GM12874 (cell line): ENCODE results near the gene PTTG1.

Source experiments
- TF ChIP-seq, protein P1 (sequence below): IDR thresholded peaks from 2 replicates; pipeline ENCODE4 v1.5.1; 2011; ENCODE audit warnings: low read depth, mild to moderate bottlenecking, control low read depth, low read length, moderate library complexity; ENCODE audit not compliant: insufficient read depth

Gene PTTG1

DNA sequence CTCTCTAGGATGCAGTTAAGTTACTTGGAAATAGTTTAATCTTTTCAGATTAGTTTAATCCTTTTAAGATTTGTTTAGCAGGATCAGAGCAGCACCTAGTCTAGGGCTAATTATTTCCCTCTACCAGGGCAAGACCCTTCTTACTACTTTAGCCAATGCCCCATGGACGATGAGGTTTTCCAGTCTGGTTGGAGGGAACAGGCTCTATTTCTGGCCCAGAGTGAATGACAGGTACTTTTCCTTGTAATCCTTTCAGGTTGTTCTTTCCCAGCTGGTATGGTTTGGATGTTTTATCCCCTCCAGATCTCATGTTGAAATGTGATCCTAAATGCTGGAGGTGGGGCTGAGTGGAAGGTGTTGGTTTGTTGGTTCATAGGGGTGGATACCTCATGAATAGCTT is 27.2 kb downstream of the PTTG1 start:
- TF ChIP-seq, protein P1, sequence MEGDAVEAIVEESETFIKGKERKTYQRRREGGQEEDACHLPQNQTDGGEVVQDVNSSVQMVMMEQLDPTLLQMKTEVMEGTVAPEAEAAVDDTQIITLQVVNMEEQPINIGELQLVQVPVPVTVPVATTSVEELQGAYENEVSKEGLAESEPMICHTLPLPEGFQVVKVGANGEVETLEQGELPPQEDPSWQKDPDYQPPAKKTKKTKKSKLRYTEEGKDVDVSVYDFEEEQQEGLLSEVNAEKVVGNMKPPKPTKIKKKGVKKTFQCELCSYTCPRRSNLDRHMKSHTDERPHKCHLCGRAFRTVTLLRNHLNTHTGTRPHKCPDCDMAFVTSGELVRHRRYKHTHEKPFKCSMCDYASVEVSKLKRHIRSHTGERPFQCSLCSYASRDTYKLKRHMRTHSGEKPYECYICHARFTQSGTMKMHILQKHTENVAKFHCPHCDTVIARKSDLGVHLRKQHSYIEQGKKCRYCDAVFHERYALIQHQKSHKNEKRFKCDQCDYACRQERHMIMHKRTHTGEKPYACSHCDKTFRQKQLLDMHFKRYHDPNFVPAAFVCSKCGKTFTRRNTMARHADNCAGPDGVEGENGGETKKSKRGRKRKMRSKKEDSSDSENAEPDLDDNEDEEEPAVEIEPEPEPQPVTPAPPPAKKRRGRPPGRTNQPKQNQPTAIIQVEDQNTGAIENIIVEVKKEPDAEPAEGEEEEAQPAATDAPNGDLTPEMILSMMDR, result no peak

DNA sequence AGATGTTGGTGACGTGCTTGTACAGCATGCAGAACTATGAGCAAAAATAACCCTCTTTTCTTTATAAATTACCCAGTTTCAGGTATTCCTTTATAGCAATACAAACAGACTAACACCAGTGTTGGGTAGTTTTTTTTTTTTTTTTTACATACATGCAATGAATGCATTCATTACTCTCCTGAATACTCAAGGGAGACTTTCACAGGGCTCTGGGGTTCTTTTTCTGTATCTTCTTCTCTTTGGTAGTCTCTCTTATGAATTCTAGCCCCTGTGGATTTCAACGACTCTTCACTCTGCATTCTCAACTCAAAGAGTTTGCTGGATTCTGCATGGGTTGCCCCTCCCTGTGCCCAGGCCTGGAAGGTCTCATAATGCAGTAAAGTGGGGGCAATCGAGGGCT is 27.8 kb downstream of the PTTG1 start:
- TF ChIP-seq, protein P1, result no peak

DNA sequence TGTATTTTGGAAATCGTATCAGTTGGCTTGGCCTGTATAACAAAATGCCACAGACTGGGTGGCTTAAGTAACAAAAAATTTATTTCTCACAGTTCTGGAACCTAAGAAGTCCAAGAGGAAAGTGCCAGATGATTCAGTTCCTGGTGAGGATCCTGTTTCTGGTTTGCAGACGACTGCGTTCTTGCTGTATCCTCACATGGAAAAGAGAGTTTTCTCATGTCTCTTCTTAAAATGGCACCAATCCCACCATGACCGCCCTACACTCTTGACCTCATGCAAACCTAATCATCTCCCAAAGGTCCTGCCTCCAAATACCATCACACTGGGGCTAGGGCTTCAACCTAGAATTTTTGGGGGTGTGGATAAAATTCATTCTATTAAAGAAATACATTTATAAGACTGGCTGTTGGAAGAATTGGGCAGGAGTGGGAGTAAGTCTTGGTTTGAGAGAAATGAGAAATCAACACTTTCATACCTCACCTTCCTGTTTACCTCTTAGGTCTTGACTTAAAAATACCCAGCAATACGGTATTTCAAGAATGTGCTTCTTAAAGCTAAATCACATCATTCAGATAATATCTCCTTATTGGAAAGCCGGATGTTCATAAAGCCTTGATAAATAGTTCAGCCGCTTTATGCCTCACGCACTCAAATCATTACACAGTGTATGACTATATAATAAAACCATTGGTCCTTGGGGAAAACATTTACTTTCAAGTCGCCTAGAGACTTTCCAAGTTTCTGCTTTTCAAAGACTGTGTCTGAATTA is 28.7 kb downstream of the PTTG1 start:
- TF ChIP-seq, protein P1, result no peak

DNA sequence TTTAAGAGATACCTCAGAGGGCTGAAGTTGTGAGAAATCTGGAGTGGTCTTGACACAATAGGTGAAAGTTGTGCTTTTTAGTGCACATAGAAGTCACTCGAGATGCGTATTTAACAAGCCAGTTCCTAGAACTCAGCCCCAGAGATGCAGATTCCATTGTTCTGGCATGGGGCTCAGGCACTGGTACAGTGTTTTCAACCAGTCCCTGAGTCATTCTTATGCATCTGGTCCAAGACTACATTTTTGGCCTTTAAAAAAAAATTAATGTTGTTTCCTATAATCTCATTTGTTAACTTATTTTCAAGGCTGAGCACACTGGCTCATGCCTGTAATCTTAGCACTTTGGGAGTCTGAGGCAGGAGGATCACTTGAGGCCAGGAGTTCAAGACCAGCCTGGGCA is 29.6 kb downstream of the PTTG1 start:
- TF ChIP-seq, protein P1, result no peak

DNA sequence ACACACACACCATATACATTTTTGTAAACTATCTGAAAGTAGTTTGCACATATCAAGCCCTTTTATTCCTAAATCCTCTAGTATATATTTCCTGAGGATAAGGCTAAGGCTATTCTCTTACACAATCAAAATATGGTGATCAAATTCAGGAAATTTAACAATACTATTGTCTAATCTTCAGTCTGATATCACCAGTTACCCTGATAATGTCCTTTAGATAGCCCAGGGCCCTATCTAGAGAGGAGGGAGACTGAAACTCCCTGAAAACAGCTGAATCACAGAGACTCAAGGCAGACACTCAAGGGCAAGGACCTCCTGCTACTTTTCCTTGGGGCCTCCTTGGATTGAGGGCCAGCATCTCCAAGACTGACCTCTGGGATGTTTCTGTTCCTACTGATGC is 30.4 kb downstream of the PTTG1 start:
- TF ChIP-seq, protein P1, result no peak

DNA sequence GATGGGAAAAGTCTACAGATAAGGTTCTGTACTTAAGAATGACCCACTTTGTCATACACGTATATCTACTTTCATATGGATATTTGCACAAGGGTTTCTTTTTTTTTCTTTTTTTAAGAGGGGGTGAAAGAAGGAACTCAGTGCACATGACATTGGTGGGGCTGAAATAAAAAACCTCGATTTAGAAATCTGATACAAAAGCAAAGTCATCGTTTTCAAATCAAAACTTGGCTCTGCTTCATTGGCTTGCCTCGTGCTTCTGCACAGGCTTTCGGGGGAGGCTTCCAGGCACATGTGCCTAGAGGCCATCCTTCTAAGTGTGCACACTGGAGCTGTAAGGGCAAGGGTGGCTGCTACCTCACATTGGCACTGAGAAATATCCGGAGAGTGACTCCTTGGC is 31.1 kb downstream of the PTTG1 start:
- TF ChIP-seq, protein P1, result no peak

DNA sequence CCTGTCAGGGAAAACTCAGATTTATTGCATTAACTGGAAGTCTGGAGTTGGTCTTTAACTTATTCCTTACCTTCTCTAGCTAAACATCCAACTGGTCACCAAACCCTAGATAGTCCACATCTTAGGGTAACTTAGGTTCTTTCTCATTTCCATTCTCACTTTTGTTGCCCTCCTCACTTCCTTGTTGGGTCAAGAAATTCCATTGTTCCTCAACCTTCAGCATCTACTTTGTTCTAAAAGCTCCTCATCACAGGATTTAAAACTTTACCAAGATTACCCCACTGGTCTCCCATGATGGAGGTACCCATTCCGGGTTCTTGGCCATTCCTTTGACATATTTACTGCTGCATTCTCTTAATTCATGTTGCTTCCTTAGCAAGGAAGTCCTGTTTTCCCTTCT is 32.1 kb downstream of the PTTG1 start:
- TF ChIP-seq, protein P1, result no peak
